Progenitor cell of endocrine pancreas (in vitro differentiated cells): ENCODE data around the gene P4HB. TPM values are rescaled to one million over a fixed set of nuclear protein-coding genes. Genes with fewer than 3 reads are reported as not detected.

Source experiments
- DNase-seq: peaks from one replicate; pipeline ENCODE4 v3.0.0; 2021; ENCODE audit warnings: low spot score; ENCODE audit not compliant: unreplicated experiment
- H3K27ac Mint-ChIP-seq: 2 replicates; pipeline ENCODE4 v1.8.0; 2021; ENCODE audit warnings: mild to moderate bottlenecking, moderate library complexity, mixed read lengths
- H3K27me3 Mint-ChIP-seq: 2 replicates; pipeline ENCODE4 v1.8.0; 2021; ENCODE audit warnings: mixed read lengths
- H3K36me3 Mint-ChIP-seq: 2 replicates; pipeline ENCODE4 v1.8.0; 2022; ENCODE audit warnings: mixed read lengths; ENCODE audit not compliant: insufficient read depth
- H3K4me1 Mint-ChIP-seq: 2 replicates; pipeline ENCODE4 v1.8.0; 2021; ENCODE audit warnings: low read depth, mixed read lengths
- H3K4me3 Mint-ChIP-seq: 2 replicates; pipeline ENCODE4 v1.8.0; 2021; ENCODE audit warnings: low read depth, mild to moderate bottlenecking, moderate library complexity, mixed read lengths
- H3K9me3 Mint-ChIP-seq: 2 replicates; pipeline ENCODE4 v1.8.0; 2021; ENCODE audit warnings: low read depth, mixed read lengths
- long read RNA-seq: library from polyadenylated mRNA; unstranded; transcript quantifications from one replicate; pipeline ENCODE4 v2.0.0, GENCODE V29; 2020
- total RNA-seq: library from RNA; stranded (reverse); gene quantifications from 2 replicates; pipeline ENCODE4 v1.2.1, GENCODE V29; 2021
- TF ChIP-seq, protein P1 (sequence below): fragments of 200-600 bp; sonication (generic); IDR thresholded peaks from one replicate; pipeline ENCODE4 v1.5.0; 2021; ENCODE audit warnings: antibody characterized with exemption, mild to moderate bottlenecking; ENCODE audit not compliant: unreplicated experiment

Gene P4HB
- 467 and 484 TPM in 2 replicates for total RNA-seq
- long read RNA-seq, transcript P4HB-210 (5 exons, 765 nt) = minor isoform, 6 of 2,199 reads
- long read RNA-seq, transcript P4HB-220 (11 exons, 2,453 nt) = minor isoform, 12 of 2,199 reads
- long read RNA-seq, transcript P4HB-201 (11 exons, 2,603 nt) = major isoform, 2,041 of 2,199 reads
- long read RNA-seq, partial matches to known transcripts = 66 of 2,199 reads
- long read RNA-seq, other reads (novel, unspliced or antisense) = 71 of 2,199 reads

DNA sequence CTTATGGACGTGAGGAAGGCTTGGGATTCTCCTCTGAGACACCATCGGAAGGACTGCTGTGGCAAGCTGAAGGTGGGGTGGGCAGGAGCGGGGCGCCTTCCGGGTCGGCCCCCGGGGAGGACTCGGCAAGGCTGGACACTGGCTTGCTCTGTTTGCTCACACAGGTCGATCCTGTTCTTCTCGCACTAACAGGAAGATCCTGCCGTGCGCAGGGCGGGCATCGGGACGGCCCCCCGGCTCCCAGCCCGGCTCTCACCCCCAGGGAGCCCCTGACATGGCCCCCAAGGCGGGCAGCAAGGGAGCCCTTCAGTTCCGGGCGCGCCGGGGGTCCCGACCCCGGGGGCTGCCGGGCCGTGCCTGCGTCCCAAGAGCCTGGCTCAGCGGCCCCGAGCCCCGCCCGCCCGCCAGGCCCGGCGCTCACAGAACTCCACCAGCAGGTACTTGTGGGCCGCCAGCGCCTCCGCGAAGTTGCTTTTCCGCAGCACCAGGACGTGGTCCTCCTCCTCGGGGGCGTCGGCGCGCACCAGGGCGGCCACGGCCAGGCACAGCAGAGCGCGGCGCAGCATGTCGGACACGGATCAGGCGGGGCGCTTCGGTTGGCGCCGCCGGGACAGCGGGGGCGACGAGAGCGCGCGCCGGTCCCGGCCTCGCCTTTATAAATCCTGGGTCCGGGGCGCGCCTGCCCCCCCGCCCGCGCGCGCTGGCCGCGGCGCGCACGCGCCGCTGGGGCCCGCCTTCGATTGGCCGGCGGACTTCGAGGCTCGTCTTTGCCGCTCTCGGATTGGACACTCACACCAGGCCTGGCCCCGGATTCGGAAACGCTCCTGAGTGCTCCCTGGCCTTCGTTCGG is at the start of gene P4HB:
TSS of gene P4HB (minus strand) at position 630 of the 850 bp plus-strand sequence. CDS start at position 566, 64 bp downstream.
- TF ChIP-seq, protein P1, sequence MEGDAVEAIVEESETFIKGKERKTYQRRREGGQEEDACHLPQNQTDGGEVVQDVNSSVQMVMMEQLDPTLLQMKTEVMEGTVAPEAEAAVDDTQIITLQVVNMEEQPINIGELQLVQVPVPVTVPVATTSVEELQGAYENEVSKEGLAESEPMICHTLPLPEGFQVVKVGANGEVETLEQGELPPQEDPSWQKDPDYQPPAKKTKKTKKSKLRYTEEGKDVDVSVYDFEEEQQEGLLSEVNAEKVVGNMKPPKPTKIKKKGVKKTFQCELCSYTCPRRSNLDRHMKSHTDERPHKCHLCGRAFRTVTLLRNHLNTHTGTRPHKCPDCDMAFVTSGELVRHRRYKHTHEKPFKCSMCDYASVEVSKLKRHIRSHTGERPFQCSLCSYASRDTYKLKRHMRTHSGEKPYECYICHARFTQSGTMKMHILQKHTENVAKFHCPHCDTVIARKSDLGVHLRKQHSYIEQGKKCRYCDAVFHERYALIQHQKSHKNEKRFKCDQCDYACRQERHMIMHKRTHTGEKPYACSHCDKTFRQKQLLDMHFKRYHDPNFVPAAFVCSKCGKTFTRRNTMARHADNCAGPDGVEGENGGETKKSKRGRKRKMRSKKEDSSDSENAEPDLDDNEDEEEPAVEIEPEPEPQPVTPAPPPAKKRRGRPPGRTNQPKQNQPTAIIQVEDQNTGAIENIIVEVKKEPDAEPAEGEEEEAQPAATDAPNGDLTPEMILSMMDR = no peak
- Mint-ChIP-seq H3K36me3 (peaks cover 7% of the 10 kb centered on the region), H3K4me1 (peaks cover 27% of the 10 kb centered on the region), H3K27me3 (no peaks in the 10 kb centered on the region), H3K27ac (peak within 1 kb of the TSS; percentile 98), H3K4me3 (peak within 1 kb of the TSS; percentile 91), H3K9me3 (no peaks in the 10 kb centered on the region)
- DNase-seq = no peak

DNA sequence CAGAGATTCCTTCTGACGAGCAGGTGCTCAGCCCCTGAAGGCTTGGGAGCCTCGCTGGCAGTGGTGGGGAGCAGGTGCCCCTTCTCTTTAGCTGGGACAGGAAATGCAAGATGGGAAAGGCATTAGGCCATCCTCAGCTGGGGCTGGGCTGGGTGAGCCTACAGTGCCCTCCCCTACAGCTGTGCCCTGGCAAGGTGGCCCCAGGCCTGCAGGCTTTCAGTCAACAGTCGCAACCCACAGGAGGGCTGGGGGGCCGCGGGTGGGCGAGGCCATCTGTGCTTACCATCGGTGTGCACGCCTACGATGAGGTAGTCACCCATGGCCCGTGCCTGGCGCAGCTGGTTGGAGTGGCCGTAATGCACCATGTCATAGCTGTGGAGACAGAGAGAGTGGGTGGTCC is 48.9 kb upstream of the P4HB start:
- Mint-ChIP-seq H3K9me3 (no peaks in the 10 kb centered on the region), H3K27ac (peak overlapping the region; percentile 45), H3K4me1 (peaks cover 10% of the 10 kb centered on the region), H3K4me3 (peak overlapping the region; percentile 92), H3K27me3 (no peaks in the 10 kb centered on the region), H3K36me3 (peaks cover 9% of the 10 kb centered on the region)
- no peak for DNase-seq
- TF ChIP-seq, protein P1 = no peak

DNA sequence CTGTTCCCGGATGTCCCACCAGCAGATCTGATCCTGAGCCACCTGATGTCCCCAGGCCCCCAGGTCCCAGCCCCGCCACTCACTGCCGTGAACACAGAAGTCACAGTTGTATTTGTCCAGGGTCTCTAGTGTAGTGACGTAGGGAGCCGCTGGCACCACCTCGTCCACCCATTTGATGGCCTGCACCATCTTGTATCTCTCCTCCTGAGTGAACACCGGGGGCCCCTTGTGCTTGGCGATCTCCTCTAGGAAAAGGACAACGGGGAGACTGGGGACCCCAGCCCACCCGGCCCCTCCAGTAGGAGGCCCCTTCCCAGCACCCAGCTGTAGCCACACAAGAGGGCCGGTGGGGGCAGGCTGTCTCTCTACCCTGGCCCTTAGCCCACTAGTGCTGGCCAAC is 48.5 kb upstream of the P4HB start:
- H3K27me3 Mint-ChIP-seq = no peaks in the 10 kb centered on the region
- TF ChIP-seq, protein P1 = no peak
- peaks cover 10% of the 10 kb centered on the region for H3K4me1 Mint-ChIP-seq
- H3K36me3 Mint-ChIP-seq = peaks cover 10% of the 10 kb centered on the region
- no peak overlapping the region for H3K27ac Mint-ChIP-seq
- H3K4me3 Mint-ChIP-seq = no peak overlapping the region
- DNase-seq = no peak
- H3K9me3 Mint-ChIP-seq = no peaks in the 10 kb centered on the region

DNA sequence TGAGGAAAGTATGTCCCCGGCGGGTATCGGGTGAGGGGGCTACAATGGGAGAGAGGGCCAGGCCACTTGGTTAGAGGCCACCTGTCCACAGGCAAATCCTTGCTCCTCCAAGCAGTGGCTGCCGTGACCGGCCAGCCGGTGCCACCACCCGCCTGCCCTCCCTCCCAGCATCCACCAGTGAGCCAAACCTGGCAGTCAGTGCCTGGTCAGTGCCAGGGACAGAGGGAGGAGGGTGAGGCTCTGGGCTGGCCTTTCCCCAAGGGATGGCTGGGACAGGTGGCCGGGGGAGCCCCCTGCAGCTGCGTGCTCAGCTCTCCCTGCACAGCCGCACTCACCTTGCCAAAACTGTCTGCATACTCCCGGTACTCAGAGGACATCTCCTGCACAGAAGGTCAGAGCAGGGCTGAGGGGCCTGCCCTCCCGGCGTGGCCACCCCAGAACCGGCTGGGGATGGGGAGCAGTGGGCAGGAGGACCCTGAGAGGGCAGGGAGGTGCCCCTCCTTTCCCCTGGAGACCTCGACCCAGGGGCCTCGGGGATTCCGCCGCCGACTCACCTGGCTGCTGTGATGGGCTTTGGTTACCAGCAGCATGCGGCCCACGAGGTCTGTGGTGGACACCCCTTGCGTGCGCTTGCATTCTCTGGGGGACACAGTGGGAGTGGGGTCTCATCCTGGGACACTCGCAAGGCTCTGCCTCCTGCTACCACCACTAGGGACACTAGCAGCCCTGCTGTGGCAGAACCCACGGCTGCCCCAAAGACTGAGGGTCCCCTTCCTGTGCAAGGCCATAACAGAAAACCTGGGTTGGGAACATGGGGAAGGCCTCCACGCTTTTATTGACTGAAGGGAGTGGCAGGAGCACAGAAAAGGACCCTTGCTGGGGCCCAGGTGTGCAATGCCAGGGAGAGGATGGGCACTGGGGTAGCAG is 47.1 kb upstream of the P4HB start:
- DNase-seq = no peak
- peaks cover 10% of the 10 kb centered on the region for H3K4me1 Mint-ChIP-seq
- H3K27me3 Mint-ChIP-seq = no peaks in the 10 kb centered on the region
- H3K36me3 Mint-ChIP-seq = peaks cover 2% of the 10 kb centered on the region
- no peaks in the 10 kb centered on the region for H3K9me3 Mint-ChIP-seq
- H3K27ac Mint-ChIP-seq = no peak overlapping the region
- TF ChIP-seq, protein P1 = no peak
- H3K4me3 Mint-ChIP-seq = no peak overlapping the region
